ENCODE measurements around the gene SLC45A1. TPM values are rescaled to one million over a fixed set of nuclear protein-coding genes. Genes with fewer than 3 reads are reported as not detected.

Gene SLC45A1
- total RNA-seq, 1 donor from 2014 or later, result 13.8 TPM

DNA sequence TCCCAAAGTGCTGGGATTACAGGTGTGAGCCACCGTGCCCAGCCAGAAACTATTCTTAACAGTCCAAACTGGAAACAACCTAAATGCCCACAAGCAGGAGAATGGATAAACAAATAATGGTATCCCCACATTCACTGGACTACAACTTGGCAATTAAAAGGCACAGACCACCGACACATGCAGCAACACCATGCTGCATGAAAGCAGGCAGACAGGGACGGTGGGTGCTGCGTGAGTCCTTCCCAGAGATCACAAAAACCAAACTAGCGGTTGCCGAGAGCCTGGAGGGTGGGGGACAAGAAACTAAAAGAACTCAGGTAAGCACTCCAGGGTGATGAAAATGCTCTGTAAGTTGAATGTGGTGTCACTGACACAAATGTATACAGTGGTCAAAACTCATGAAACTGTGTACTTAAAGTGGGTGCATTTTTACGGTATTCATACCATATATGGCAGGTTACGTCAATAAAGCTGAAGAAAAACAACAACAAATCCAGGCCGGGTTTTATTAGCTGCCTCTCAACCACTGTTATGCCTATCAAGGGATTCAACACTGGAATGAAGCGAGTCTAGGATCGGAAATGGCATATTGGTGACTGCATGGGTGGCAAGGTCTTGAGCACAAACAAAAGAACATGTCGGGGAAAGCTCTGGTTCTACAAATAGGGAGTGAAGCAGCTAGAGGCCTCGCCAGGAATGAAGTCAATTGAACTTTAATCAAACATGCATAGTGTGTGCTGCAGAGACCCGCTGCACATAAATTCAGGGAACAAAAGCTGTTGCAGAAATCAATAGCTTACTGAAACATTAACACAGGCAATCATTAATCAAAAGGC lies 52.4 kb downstream of the SLC45A1 start:
- Histone ChIP-seq H3K4me1 (peaks cover 71% of the 10 kb centered on the region), H3K27ac (peak overlapping the region; percentile 82), H3K36me3 (peaks cover 0 to 6% of the 10 kb centered on the region in 2 donors), H3K4me3 (no peak overlapping the region), H3K9me3 (no peaks in the 10 kb centered on the region), H3K27me3 (no peaks in the 10 kb centered on the region)
- intact Hi-C loops (cut with DNase I), result loop anchor here (5.0 kb wide), 1 partner anchor 37 kb away; no protein-coding TSS in a partner anchor
- no peak for DNase-seq (ENCODE audit: extremely low spot score in 2 of 2)
- TF ChIP-seq POLR2A (IDR thresholded peaks at IDR 0.05) (no peak), POLR2AphosphoS5 (IDR thresholded peaks at IDR 0.05; ENCODE audit: insufficient read depth in 1 of 2, low read depth in 1 of 2) (no peak)
- TF ChIP-seq, protein P1, sequence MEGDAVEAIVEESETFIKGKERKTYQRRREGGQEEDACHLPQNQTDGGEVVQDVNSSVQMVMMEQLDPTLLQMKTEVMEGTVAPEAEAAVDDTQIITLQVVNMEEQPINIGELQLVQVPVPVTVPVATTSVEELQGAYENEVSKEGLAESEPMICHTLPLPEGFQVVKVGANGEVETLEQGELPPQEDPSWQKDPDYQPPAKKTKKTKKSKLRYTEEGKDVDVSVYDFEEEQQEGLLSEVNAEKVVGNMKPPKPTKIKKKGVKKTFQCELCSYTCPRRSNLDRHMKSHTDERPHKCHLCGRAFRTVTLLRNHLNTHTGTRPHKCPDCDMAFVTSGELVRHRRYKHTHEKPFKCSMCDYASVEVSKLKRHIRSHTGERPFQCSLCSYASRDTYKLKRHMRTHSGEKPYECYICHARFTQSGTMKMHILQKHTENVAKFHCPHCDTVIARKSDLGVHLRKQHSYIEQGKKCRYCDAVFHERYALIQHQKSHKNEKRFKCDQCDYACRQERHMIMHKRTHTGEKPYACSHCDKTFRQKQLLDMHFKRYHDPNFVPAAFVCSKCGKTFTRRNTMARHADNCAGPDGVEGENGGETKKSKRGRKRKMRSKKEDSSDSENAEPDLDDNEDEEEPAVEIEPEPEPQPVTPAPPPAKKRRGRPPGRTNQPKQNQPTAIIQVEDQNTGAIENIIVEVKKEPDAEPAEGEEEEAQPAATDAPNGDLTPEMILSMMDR (IDR thresholded peaks at IDR 0.05), result no peak

GRCh38 chr1:8370905-8371315 lies 53.0 kb downstream of the SLC45A1 start:
- Histone ChIP-seq H3K27me3 (no peaks in the 10 kb centered on the region), H3K36me3 (no peaks in the 10 kb centered on the region), H3K4me1 (peaks cover 67% of the 10 kb centered on the region), H3K4me3 (no peak overlapping the region), H3K27ac (peak overlapping the region; percentile 82), H3K9me3 (no peaks in the 10 kb centered on the region)
- no peak for DNase-seq (ENCODE audit: extremely low spot score in 2 of 2)
- intact Hi-C loops (cut with DNase I), result loop anchor here (5.0 kb wide), 1 partner anchor 36 kb away; no protein-coding TSS in a partner anchor
- TF ChIP-seq POLR2AphosphoS5 (IDR thresholded peaks at IDR 0.05; ENCODE audit: insufficient read depth in 1 of 2, low read depth in 1 of 2) (peak in 1 of 2 donors; percentile 47), POLR2A (IDR thresholded peaks at IDR 0.05) (no peak)
- TF ChIP-seq, protein P1 (IDR thresholded peaks at IDR 0.05), result no peak

GRCh38 chr1:8371372-8371991 lies 53.6 kb downstream of the SLC45A1 start:
- no peak for DNase-seq (ENCODE audit: extremely low spot score in 2 of 2)
- Histone ChIP-seq H3K9me3 (no peaks in the 10 kb centered on the region), H3K27ac (peak overlapping the region; percentile 82), H3K27me3 (no peaks in the 10 kb centered on the region), H3K4me1 (peaks cover 73% of the 10 kb centered on the region), H3K36me3 (no peaks in the 10 kb centered on the region), H3K4me3 (no peak overlapping the region)
- intact Hi-C loops (cut with DNase I), result loop anchor here (5.0 kb wide), 1 partner anchor 36 kb away; no protein-coding TSS in a partner anchor
- TF ChIP-seq POLR2AphosphoS5 (IDR thresholded peaks at IDR 0.05; ENCODE audit: insufficient read depth in 1 of 2, low read depth in 1 of 2) (peak in 1 of 2 donors; percentile 38), POLR2A (IDR thresholded peaks at IDR 0.05) (no peak)
- TF ChIP-seq, protein P1 (IDR thresholded peaks at IDR 0.05), result no peak

- no peak for DNase-seq (ENCODE audit: extremely low spot score in 2 of 2)
These were observed 55.2 kb downstream of the SLC45A1 start for GRCh38 chr1:8373125-8373524.

More at GRCh38 chr1:8373125-8373524, 55.2 kb downstream of the SLC45A1 start:
- Histone ChIP-seq H3K27ac (peak overlapping the region; percentile 82), H3K4me3 (peak overlapping the region in 1 of 2 donors; percentile 4), H3K4me1 (peaks cover 65% of the 10 kb centered on the region), H3K36me3 (no peaks in the 10 kb centered on the region), H3K27me3 (no peaks in the 10 kb centered on the region), H3K9me3 (no peaks in the 10 kb centered on the region)
- TF ChIP-seq, protein P1 (IDR thresholded peaks at IDR 0.05), result no peak
- TF ChIP-seq POLR2A (IDR thresholded peaks at IDR 0.05) (no peak), POLR2AphosphoS5 (IDR thresholded peaks at IDR 0.05; ENCODE audit: insufficient read depth in 1 of 2, low read depth in 1 of 2) (no peak)
- intact Hi-C loops (cut with DNase I), result loop anchor here (5.0 kb wide), 1 partner anchor 34 kb away; no protein-coding TSS in a partner anchor

All from vagina (tissue), 2 donors.